Smooth muscle cell (in vitro differentiated cells): Measurements from ENCODE around the gene RBMS3. TPM values are rescaled to one million over a fixed set of nuclear protein-coding genes. Genes with fewer than 3 reads are reported as not detected.

Experiments used
- DNase-seq: peaks from one replicate; lab custom pipeline; 2025; ENCODE audit not compliant: unreplicated experiment; lab: John Stamatoyannopoulos, UW
- H2AFZ ChIP-seq: fragments of 200-600 bp; sonication (generic); 2 replicates; pipeline ENCODE4 v1.6.0; 2016; ENCODE audit warnings: antibody characterized with exemption, low read depth, mild to moderate bottlenecking
- H3F3A ChIP-seq: fragments of 200-600 bp; sonication (generic); 2 replicates; pipeline ENCODE4 v1.6.0; 2017; ENCODE audit warnings: antibody characterized with exemption, low read depth
- H3K27ac ChIP-seq: fragments of 200-600 bp; sonication (generic); 2 replicates; pipeline ENCODE4 v1.5.1; 2016; ENCODE audit warnings: low read depth, mild to moderate bottlenecking
- H3K27me3 ChIP-seq: fragments of 200-600 bp; sonication (generic); 2 replicates; pipeline ENCODE4 v1.6.1; 2016; ENCODE audit warnings: low read depth, mild to moderate bottlenecking
- H3K36me3 ChIP-seq: fragments of 200-600 bp; sonication (generic); 2 replicates; pipeline ENCODE4 v1.5.1; 2016; ENCODE audit warnings: low read depth
- H3K4me1 ChIP-seq: fragments of 200-600 bp; sonication (generic); 2 replicates; pipeline ENCODE4 v1.5.1; 2016; ENCODE audit warnings: low read depth
- H3K4me2 ChIP-seq: fragments of 200-600 bp; sonication (generic); 2 replicates; pipeline ENCODE4 v1.6.0; 2016; ENCODE audit warnings: mild to moderate bottlenecking
- H3K4me3 ChIP-seq: fragments of 200-600 bp; sonication (generic); 2 replicates; pipeline ENCODE4 v1.5.1; 2016; ENCODE audit warnings: mild to moderate bottlenecking
- H3K79me2 ChIP-seq: fragments of 200-600 bp; sonication (generic); 2 replicates; pipeline ENCODE4 v1.6.0; 2016; ENCODE audit warnings: low read depth, mild to moderate bottlenecking
- H3K9ac ChIP-seq: fragments of 200-600 bp; sonication (generic); 2 replicates; pipeline ENCODE4 v1.6.0; 2016; ENCODE audit warnings: low read depth
- H3K9me3 ChIP-seq: fragments of 200-600 bp; sonication (generic); replicated peaks from 2 replicates; pipeline ENCODE4 v1.5.1; 2016; ENCODE audit warnings: low read depth
- H4K20me1 ChIP-seq: fragments of 200-600 bp; sonication (generic); 2 replicates; pipeline ENCODE4 v1.6.0; 2016; ENCODE audit warnings: low read depth
- WGBS: methylation state at CpG from one replicate; pipeline ENCODE4 v1.1.7; 2016; ENCODE audit warnings: low lambda C conversion rate; 5-methylcytosine and 5-hydroxymethylcytosine counted together
- polyA plus RNA-seq: library from polyadenylated mRNA; unstranded; fragments of >200 nt; fragmentation: Nextera tagmentation; extraction: Ambion mirVana; gene quantifications from 2 replicates; pipeline ENCODE4 v1.2.1, GENCODE V29; 2016
- total RNA-seq: library from RNA; depleted of rRNA; stranded (reverse); fragments of >200 nt; gene quantifications from 2 replicates; pipeline ENCODE4 v1.2.3, GENCODE V29; 2014
- TF ChIP-seq, protein P1 (sequence below): fragments of 200-600 bp; sonication (generic); IDR thresholded peaks from 2 replicates; pipeline ENCODE4 v1.5.1; 2017; ENCODE audit warnings: borderline replicate concordance, mild to moderate bottlenecking, antibody characterized with exemption; ENCODE audit not compliant: insufficient read depth, poor library complexity, severe bottlenecking

RBMS3 gene
- total and polyA plus RNA-seq, 2 experiments from 2014 or later = 42.9 to 50.6 TPM

DNA sequence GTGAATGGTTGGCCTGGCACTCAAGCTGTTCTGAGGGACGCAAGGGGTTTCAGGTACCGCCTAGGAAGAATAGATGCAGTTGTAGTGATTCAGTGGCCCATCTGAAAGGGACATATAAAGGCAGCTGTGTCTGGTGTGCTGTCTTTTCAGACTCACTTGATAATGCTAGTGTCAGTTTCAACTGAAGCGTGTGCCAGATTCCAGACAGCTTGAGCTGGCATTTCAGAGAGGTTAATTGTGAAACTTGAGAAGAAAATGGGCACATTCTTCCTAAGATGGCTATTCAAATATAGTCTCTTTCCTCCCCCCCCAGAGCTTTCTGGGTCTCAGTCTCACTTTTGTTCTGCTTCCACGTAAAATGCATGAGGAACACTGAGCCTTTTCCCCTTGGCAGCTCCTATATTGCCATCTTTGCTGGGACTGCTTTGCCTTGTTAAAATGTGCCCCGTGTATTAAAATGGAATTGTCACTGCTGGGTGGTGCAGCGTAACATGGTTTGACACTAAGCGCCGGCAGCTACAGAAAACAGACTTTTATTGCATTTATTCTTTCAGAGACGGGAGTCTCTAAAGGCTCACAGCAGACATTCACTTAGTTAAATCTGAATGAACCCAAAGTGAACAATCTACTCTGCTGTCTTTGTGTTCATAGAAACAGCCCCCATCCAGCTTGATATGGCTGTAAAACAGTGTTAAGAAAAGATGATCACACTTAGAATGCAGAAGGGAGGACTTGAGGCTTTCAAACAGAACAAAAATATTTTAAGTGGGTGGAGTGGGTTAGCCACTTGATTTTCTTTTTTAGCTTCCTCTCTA, 478.7 kb downstream of the RBMS3 start:
- peak overlapping the region; percentile 76 for H3K27ac ChIP-seq
- H3K36me3 ChIP-seq = no peaks in the 10 kb centered on the region
- peaks cover 9% of the 10 kb centered on the region for H3F3A ChIP-seq
- H3K4me1 ChIP-seq = peaks cover 45% of the 10 kb centered on the region
- H2AFZ ChIP-seq = no peak overlapping the region
- H3K9ac ChIP-seq = peak overlapping the region; percentile 4
- no peak for DNase-seq
- TF ChIP-seq, protein P1, sequence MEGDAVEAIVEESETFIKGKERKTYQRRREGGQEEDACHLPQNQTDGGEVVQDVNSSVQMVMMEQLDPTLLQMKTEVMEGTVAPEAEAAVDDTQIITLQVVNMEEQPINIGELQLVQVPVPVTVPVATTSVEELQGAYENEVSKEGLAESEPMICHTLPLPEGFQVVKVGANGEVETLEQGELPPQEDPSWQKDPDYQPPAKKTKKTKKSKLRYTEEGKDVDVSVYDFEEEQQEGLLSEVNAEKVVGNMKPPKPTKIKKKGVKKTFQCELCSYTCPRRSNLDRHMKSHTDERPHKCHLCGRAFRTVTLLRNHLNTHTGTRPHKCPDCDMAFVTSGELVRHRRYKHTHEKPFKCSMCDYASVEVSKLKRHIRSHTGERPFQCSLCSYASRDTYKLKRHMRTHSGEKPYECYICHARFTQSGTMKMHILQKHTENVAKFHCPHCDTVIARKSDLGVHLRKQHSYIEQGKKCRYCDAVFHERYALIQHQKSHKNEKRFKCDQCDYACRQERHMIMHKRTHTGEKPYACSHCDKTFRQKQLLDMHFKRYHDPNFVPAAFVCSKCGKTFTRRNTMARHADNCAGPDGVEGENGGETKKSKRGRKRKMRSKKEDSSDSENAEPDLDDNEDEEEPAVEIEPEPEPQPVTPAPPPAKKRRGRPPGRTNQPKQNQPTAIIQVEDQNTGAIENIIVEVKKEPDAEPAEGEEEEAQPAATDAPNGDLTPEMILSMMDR = no peak
- H4K20me1 ChIP-seq = no peaks in the 10 kb centered on the region
- no peaks in the 10 kb centered on the region for H3K79me2 ChIP-seq
- H3K4me3 ChIP-seq = no peak overlapping the region
- no peaks in the 10 kb centered on the region for H3K9me3 ChIP-seq
- 41% methylated on average over 9 of the region's 9 CpGs for WGBS
- H3K27me3 ChIP-seq = no peaks in the 10 kb centered on the region
- H3K4me2 ChIP-seq = peak overlapping the region; percentile 57

DNA sequence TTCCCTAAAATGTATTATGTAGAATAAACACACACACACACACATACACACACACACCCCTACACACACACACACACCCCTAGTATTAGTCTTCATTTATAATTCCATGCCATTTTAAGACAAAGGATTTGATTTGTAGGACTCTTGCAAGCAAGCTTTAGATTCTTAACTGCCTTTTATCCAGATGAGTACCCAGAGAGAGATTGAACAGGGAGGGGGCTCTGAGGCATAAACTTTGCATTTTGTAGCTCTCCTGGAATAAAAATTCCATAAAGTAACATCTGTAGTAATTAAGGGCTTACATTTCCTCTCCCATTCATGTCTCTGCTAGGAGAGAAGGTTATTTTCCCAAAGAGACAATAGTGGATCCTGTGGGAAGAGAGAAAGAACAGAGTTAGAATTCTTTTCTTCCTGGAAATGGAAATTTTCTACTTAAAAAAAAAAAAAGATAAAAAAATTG, 479.4 kb downstream of the RBMS3 start:
- no peaks in the 10 kb centered on the region for H3K27me3 ChIP-seq
- no peak overlapping the region for H2AFZ ChIP-seq
- H3K4me1 ChIP-seq = peaks cover 45% of the 10 kb centered on the region
- no peaks in the 10 kb centered on the region for H4K20me1 ChIP-seq
- no peaks in the 10 kb centered on the region for H3K79me2 ChIP-seq
- H3K36me3 ChIP-seq = no peaks in the 10 kb centered on the region
- H3F3A ChIP-seq = peaks cover 9% of the 10 kb centered on the region
- H3K9ac ChIP-seq = no peak overlapping the region
- no peak overlapping the region for H3K4me3 ChIP-seq
- TF ChIP-seq, protein P1 = no peak
- peak overlapping the region; percentile 15 for H3K4me2 ChIP-seq
- peak overlapping the region; percentile 76 for H3K27ac ChIP-seq
- DNase-seq = no peak
- no peaks in the 10 kb centered on the region for H3K9me3 ChIP-seq

DNA sequence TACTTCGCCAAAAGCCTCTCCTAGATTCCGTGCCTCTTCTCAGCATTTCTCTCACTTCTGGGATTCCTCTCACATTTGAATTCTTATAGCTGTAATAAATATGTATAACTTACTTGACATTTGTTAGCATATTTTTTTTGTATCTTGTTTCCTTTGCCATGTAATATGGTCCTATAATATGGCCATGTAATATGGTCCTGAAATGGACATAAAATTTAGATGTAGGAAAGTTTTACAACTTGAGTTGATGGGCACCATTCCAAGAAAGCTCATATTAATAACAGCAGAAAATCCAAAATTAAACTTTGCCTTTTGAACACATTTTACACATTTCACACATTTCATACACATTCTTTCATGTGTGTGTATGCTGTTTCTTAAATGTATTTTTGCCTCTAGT, 480.6 kb downstream of the RBMS3 start:
- no peaks in the 10 kb centered on the region for H3K27me3 ChIP-seq
- no peak overlapping the region for H3K9ac ChIP-seq
- H3K4me2 ChIP-seq = no peak overlapping the region
- H3K79me2 ChIP-seq = no peaks in the 10 kb centered on the region
- H3F3A ChIP-seq = peaks cover 9% of the 10 kb centered on the region
- TF ChIP-seq, protein P1 = no peak
- 89% methylated on average over 2 of the region's 2 CpGs for WGBS
- H3K4me3 ChIP-seq = no peak overlapping the region
- no peak overlapping the region for H3K27ac ChIP-seq
- H2AFZ ChIP-seq = no peak overlapping the region
- no peaks in the 10 kb centered on the region for H3K36me3 ChIP-seq
- H3K4me1 ChIP-seq = peaks cover 45% of the 10 kb centered on the region
- DNase-seq = no peak
- no peaks in the 10 kb centered on the region for H3K9me3 ChIP-seq
- no peaks in the 10 kb centered on the region for H4K20me1 ChIP-seq

DNA sequence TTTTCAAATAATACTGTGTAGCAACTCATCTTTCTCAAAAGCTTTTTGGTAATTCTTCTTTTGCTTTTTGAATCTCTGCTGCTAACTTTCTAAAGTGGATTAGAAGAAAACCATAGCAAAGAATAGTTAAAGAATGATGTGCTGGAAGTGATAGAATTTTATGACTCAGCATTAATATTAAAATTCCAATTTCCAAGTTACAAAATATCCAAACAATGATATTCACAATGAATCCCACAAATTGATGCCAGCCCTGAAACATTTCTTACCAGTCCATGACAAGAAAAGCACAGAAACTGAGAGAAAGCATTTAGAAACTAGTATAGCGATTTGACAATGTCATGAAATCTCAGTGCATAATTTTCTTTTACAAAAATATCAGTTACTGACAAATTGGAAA, 482.2 kb downstream of the RBMS3 start:
- no peak overlapping the region for H2AFZ ChIP-seq
- H3K27me3 ChIP-seq = no peaks in the 10 kb centered on the region
- H3K36me3 ChIP-seq = no peaks in the 10 kb centered on the region
- H3K9ac ChIP-seq = no peak overlapping the region
- H3K79me2 ChIP-seq = no peaks in the 10 kb centered on the region
- H3K27ac ChIP-seq = peak overlapping the region; percentile 41
- 100% methylated on average over 1 of the region's 1 CpG for WGBS
- TF ChIP-seq, protein P1 = no peak
- H3K4me2 ChIP-seq = no peak overlapping the region
- H4K20me1 ChIP-seq = no peaks in the 10 kb centered on the region
- peaks cover 31% of the 10 kb centered on the region for H3K4me1 ChIP-seq
- peaks cover 1% of the 10 kb centered on the region for H3F3A ChIP-seq
- DNase-seq = no peak
- H3K9me3 ChIP-seq = no peaks in the 10 kb centered on the region
- H3K4me3 ChIP-seq = no peak overlapping the region
